ENCODE measurements around the gene PLA2G5. TPM values are rescaled to one million over a fixed set of nuclear protein-coding genes. Genes with fewer than 3 reads are reported as not detected.
"Not testable (repeated sequence)": the region's sequence is repeated elsewhere in the genome, so short reads cannot be mapped to it uniquely, and the experiment has no call there.

Gene PLA2G5
- total RNA-seq, 1 donor from 2014 or later: not detected

DNA sequence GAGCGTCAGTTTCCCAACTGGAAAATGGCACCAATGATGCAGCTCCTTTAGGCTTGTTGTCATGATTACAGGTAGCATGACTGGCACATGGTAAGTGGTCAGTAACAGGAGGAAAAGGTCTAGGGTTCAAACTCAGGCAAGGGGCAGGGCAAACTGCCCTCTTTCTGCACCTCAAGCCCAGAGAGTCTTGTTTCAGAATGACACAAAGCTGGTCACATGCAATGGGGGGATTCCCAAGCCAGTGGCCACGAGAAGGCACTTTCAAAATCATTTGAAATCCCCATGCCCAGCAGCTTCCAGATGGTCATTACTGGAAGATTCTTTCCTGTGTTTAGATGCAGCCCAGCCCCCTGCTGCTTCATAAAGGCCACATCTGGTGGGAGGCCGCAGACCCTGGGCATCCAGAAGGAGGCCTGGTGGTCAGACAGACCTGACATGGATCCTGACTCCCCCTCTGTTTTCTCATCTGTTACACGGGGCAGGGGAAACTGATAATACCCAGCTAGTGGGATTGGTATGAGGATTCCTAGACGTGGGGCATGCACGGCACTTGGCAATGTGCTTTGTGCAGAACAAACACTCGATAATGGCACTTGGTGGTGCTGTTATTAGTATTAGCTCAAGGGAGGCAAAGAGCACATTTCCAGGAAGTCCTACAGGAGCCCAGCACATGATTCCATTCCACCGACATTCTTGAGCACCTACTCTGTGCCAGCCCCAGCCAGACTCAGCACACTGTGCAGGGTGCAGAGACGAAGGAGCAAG lies 56.2 kb downstream of the PLA2G5 start:
- H3K4me3 Mint-ChIP-seq (ENCODE audit: unreplicated experiment): no peak overlapping the region
- H3K9me3 Mint-ChIP-seq (ENCODE audit: unreplicated experiment): peaks cover 2% of the 10 kb centered on the region
- TF ChIP-seq, protein P1, sequence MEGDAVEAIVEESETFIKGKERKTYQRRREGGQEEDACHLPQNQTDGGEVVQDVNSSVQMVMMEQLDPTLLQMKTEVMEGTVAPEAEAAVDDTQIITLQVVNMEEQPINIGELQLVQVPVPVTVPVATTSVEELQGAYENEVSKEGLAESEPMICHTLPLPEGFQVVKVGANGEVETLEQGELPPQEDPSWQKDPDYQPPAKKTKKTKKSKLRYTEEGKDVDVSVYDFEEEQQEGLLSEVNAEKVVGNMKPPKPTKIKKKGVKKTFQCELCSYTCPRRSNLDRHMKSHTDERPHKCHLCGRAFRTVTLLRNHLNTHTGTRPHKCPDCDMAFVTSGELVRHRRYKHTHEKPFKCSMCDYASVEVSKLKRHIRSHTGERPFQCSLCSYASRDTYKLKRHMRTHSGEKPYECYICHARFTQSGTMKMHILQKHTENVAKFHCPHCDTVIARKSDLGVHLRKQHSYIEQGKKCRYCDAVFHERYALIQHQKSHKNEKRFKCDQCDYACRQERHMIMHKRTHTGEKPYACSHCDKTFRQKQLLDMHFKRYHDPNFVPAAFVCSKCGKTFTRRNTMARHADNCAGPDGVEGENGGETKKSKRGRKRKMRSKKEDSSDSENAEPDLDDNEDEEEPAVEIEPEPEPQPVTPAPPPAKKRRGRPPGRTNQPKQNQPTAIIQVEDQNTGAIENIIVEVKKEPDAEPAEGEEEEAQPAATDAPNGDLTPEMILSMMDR (IDR thresholded peaks at IDR 0.05; ENCODE audit: partially characterized antibody, unreplicated experiment): no peak
- H3K27ac Mint-ChIP-seq (ENCODE audit: unreplicated experiment): no peak overlapping the region
- H3K36me3 Mint-ChIP-seq (ENCODE audit: unreplicated experiment): no peaks in the 10 kb centered on the region
- no peaks in the 10 kb centered on the region for H3K4me1 Mint-ChIP-seq (ENCODE audit: low read depth, unreplicated experiment)
- DNase-seq: no peak
- no peaks in the 10 kb centered on the region for H3K27me3 Mint-ChIP-seq (ENCODE audit: unreplicated experiment)

DNA sequence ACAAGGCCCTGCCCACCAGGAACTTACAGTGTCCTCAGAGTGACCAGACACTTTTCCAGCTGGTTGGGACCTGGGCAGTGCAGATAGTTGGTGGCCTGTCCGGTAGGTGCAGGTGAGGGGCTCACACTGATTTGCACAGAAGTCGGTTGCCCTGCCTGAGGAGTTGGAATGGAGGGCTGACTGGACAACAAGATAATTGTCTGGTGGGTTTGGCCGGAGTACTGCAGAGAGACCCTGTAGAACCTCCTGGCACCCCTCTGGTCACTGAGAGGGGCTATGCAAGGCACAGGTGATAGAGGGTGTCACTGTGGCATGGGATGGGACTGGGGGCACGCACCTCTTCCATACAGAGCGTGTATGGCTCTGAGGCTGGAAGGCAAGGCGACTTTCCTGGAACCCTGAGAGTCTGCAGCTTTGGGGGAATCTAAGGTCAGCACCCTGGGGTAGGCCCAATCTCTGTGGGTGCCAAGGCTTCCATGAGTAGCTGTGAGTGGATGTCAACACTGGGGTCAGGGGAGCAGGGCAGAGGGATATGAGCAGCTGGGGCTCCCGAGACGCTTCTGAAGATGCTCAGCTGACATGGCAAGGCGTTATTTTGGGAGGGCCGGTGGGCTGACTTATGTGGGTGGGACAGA lies 56.9 kb downstream of the PLA2G5 start:
- peaks cover 4% of the 10 kb centered on the region for H3K9me3 Mint-ChIP-seq (ENCODE audit: unreplicated experiment)
- no peaks in the 10 kb centered on the region for H3K36me3 Mint-ChIP-seq (ENCODE audit: unreplicated experiment)
- TF ChIP-seq, protein P1 (IDR thresholded peaks at IDR 0.05; ENCODE audit: partially characterized antibody, unreplicated experiment): no peak
- no peaks in the 10 kb centered on the region for H3K27me3 Mint-ChIP-seq (ENCODE audit: unreplicated experiment)
- no peaks in the 10 kb centered on the region for H3K4me1 Mint-ChIP-seq (ENCODE audit: low read depth, unreplicated experiment)
- no peak for DNase-seq
- no peak overlapping the region for H3K27ac Mint-ChIP-seq (ENCODE audit: unreplicated experiment)
- H3K4me3 Mint-ChIP-seq (ENCODE audit: unreplicated experiment): no peak overlapping the region

DNA sequence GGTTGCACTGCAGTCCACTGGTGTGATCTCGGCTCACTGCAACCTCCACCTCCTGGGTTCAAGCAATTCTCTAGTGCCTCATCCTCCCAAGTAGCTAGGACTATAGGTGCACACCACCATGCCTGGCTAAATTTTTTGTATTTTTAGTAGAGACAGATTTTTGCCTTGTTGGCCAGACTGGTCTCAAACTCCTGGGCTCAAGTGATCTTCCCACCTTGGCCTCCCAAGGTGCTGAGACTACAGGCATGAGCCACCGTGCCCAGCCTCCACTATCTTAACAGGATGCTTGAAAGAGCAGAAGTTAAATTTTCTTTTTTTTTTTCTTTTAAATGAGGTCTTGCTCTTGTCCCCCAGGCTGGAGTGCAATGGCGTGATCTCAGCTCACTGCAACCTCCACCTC lies 60.5 kb downstream of the PLA2G5 start:
- not testable (repeated sequence) for H3K27ac Mint-ChIP-seq (ENCODE audit: unreplicated experiment); H3K9me3 Mint-ChIP-seq (ENCODE audit: unreplicated experiment); H3K27me3 Mint-ChIP-seq (ENCODE audit: unreplicated experiment); H3K4me3 Mint-ChIP-seq (ENCODE audit: unreplicated experiment); H3K36me3 Mint-ChIP-seq (ENCODE audit: unreplicated experiment); DNase-seq; H3K4me1 Mint-ChIP-seq (ENCODE audit: low read depth, unreplicated experiment)

DNA sequence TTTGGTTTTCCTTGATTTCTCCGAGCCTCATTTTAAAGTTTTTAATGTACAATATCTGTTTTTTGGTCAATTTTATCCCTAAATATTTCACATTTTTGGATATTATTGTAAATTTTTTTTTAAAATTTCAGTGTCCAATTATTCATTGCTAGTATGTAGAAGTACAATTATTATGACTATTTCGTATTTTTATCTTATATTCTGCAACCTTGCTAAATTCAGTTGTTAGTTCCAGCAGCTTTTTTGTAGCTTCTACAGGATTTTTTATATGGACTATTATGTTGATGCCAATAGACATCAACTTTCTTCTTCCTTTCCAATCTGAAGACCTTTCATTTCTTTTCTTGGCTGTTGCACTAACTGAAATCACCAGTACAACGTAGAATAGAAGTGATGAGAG lies 65.0 kb downstream of the PLA2G5 start:
- Mint-ChIP-seq H3K36me3 (ENCODE audit: unreplicated experiment) (no peaks in the 10 kb centered on the region), H3K4me1 (ENCODE audit: low read depth, unreplicated experiment) (no peaks in the 10 kb centered on the region), H3K27ac (ENCODE audit: unreplicated experiment) (no peak overlapping the region), H3K9me3 (ENCODE audit: unreplicated experiment) (peaks cover 4% of the 10 kb centered on the region), H3K4me3 (ENCODE audit: unreplicated experiment) (no peak overlapping the region), H3K27me3 (ENCODE audit: unreplicated experiment) (no peaks in the 10 kb centered on the region)
- no peak for DNase-seq
- TF ChIP-seq, protein P1 (IDR thresholded peaks at IDR 0.05; ENCODE audit: partially characterized antibody, unreplicated experiment): no peak

DNA sequence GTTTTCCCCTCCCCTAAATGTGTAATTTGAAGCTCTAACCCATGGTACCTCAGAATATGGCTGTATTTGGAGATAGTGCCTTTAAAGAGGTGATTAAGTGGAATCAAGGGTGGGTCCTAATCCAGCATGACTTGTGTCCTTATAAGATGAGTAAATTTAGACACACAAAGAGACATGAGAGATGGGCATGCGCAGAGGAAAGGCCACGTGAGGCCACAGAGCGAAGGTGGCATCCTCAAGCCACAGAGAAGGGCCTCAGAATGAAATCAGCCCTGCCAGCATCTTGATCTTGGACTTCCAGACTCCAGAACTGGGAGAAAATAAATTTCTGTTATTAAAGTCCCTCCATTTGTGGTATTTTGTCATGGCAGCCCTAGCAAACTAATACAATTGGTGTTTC lies 66.3 kb downstream of the PLA2G5 start:
- TF ChIP-seq, protein P1 (IDR thresholded peaks at IDR 0.05; ENCODE audit: partially characterized antibody, unreplicated experiment): no peak
- Mint-ChIP-seq H3K4me1 (ENCODE audit: low read depth, unreplicated experiment) (no peaks in the 10 kb centered on the region), H3K27me3 (ENCODE audit: unreplicated experiment) (peaks cover 4% of the 10 kb centered on the region), H3K9me3 (ENCODE audit: unreplicated experiment) (peaks cover 3% of the 10 kb centered on the region), H3K4me3 (ENCODE audit: unreplicated experiment) (no peak overlapping the region), H3K36me3 (ENCODE audit: unreplicated experiment) (no peaks in the 10 kb centered on the region), H3K27ac (ENCODE audit: unreplicated experiment) (no peak overlapping the region)
- DNase-seq: no peak

Data from glutamatergic neuron (in vitro differentiated cells).